H1 (cell line): ENCODE data around the gene EEF1AKMT2. TPM values are rescaled to one million over a fixed set of nuclear protein-coding genes. Genes with fewer than 3 reads are reported as not detected.
A peak's percentile ranks its signal among the peaks of the same experiment; 100 is the strongest.

Experiments
- CTCF ChIA-PET: fragments of 300-600 bp; sonication (Branson Sonifier 250); formaldehyde crosslinking; loops from one replicate; lab custom pipeline; 2021; ENCODE audit not compliant: partially characterized antibody; lab: Charles Lee
- POLR2A ChIA-PET: fragments of 300-600 bp; sonication (Branson Sonifier 250); formaldehyde crosslinking; loops from one replicate; lab custom pipeline; 2021; ENCODE audit warnings: inconsistent platforms; ENCODE audit not compliant: partially characterized antibody; lab: Charles Lee
- DNase-seq, 2 experiments: peaks; one replicate each; pipeline versions ENCODE4 v3.0.0 to v3.0.0-alpha.2; 2010 to 2022; ENCODE audit warnings: low spot score in 2 of 2, low read depth in 1 of 2, mixed read lengths in 1 of 2
- FAIRE-seq: peaks from 2 replicates; lab custom pipeline; 2011; peaks lifted over from hg19 to GRCh38; lab: Jason Lieb, UNC
- H2AFZ ChIP-seq: 2 replicates; pipeline ENCODE4 v1.8.1; 2012; ENCODE audit warnings: low read length, inconsistent platforms
- H2AK5ac ChIP-seq: 2 replicates; pipeline ENCODE4 v1.6.1; 2013; ENCODE audit warnings: low read depth, low read length
- H2BK120ac ChIP-seq: replicated peaks from 2 replicates; pipeline ENCODE3; 2013; ENCODE audit warnings: low read depth, low read length, inconsistent platforms
- H2BK12ac ChIP-seq: 2 replicates; pipeline ENCODE4 v1.6.1; 2013; ENCODE audit warnings: low read depth, low read length
- H2BK15ac ChIP-seq: 2 replicates; pipeline ENCODE4 v1.6.1; 2013; ENCODE audit warnings: low read length
- H2BK20ac ChIP-seq: 2 replicates; pipeline ENCODE4 v1.6.1; 2013; ENCODE audit warnings: low read length
- H2BK5ac ChIP-seq: 2 replicates; pipeline ENCODE4 v1.6.1; 2013; ENCODE audit warnings: low read depth, low read length
- H3K14ac ChIP-seq: 2 replicates; pipeline ENCODE4 v1.6.1; 2013; ENCODE audit warnings: inconsistent platforms; ENCODE audit not compliant: insufficient read length
- H3K18ac ChIP-seq: 2 replicates; pipeline ENCODE4 v1.6.1; 2013; ENCODE audit warnings: low read length; ENCODE audit errors: extremely low read depth
- H3K23ac ChIP-seq: 2 replicates; pipeline ENCODE4 v1.6.1; 2013; ENCODE audit warnings: inconsistent platforms; ENCODE audit not compliant: insufficient read length
- H3K23me2 ChIP-seq: 2 replicates; pipeline ENCODE4 v1.6.1; 2013; ENCODE audit warnings: low read depth, low read length
- H3K27ac ChIP-seq: 2 replicates; pipeline ENCODE4 v1.6.1; 2011; ENCODE audit warnings: low read depth, low read length, inconsistent platforms
- H3K27me3 ChIP-seq, 4 experiments: replicated peaks in 1 of 4; 1 replicate in 1 of 4; 2 replicates in 3 of 4; pipeline versions ENCODE4 v1.6.1 to v1.8.1; 2011 to 2013; ENCODE audit warnings: low read length in 3 of 4, mild to moderate bottlenecking in 3 of 4, inconsistent platforms in 2 of 4, mixed read lengths in 2 of 4, moderate library complexity in 1 of 4; ENCODE audit not compliant: control insufficient read depth in 3 of 4, insufficient read depth in 3 of 4; ENCODE audit errors: extremely low read depth in 1 of 4
- H3K36me3 ChIP-seq, 4 experiments: 2 replicates each; pipeline versions ENCODE4 v1.6.1 to v1.8.1; 2011 to 2013; ENCODE audit warnings: mild to moderate bottlenecking in 4 of 4, low read length in 3 of 4, moderate library complexity in 2 of 4, control low read depth in 1 of 4, inconsistent platforms in 1 of 4; ENCODE audit not compliant: insufficient read depth in 4 of 4, control insufficient read depth in 2 of 4
- H3K4ac ChIP-seq: replicated peaks from 2 replicates; pipeline ENCODE3; 2013; ENCODE audit warnings: low read length, low read depth, mixed read lengths, inconsistent platforms; ENCODE audit not compliant: insufficient read length
- H3K4me1 ChIP-seq, 4 experiments: replicated peaks in 1 of 4; 1 replicate in 1 of 4; 2 replicates in 3 of 4; pipeline versions ENCODE4 v1.6.1 to v1.8.1; 2011 to 2013; ENCODE audit warnings: low read length in 3 of 4, inconsistent platforms in 2 of 4, mixed read lengths in 1 of 4; ENCODE audit not compliant: insufficient read depth in 4 of 4, control insufficient read depth in 3 of 4
- H3K4me2 ChIP-seq, 2 experiments: 2 replicates each; pipeline versions ENCODE4 v1.6.1 to v1.8.1; 2011 to 2013; ENCODE audit warnings: low read depth in 2 of 2, low read length in 2 of 2, control low read depth in 1 of 2, inconsistent platforms in 1 of 2, mild to moderate bottlenecking in 1 of 2; ENCODE audit not compliant: insufficient read depth in 1 of 2
- H3K4me3 ChIP-seq, 4 experiments: fragments of 200-600, 300-600 bp in 1 of 4; sonication (generic), shearing (Covaris generic), sonication (Bioruptor Twin) in 1 of 4; 2 replicates each; pipeline versions ENCODE4 v1.5.1 to v1.8.1; 2011 to 2016; ENCODE audit warnings: low read length in 4 of 4, low read depth in 3 of 4, control low read depth in 2 of 4, inconsistent platforms in 2 of 4, mild to moderate bottlenecking in 2 of 4, mixed read lengths in 1 of 4, moderate library complexity in 1 of 4; ENCODE audit not compliant: insufficient read depth in 2 of 4; ENCODE audit errors: extremely low read depth in 1 of 4
- H3K56ac ChIP-seq: replicated peaks from 2 replicates; pipeline ENCODE3; 2013; ENCODE audit warnings: low read depth, mild to moderate bottlenecking, mixed read lengths, low read length, inconsistent platforms; ENCODE audit not compliant: insufficient read length
- H3K79me1 ChIP-seq: 2 replicates; pipeline ENCODE4 v1.6.1; 2013; ENCODE audit warnings: low read depth, low read length, control low read depth
- H3K79me2 ChIP-seq, 2 experiments: 2 replicates each; pipeline versions ENCODE4 v1.6.1 to v1.8.1; 2012 to 2013; ENCODE audit warnings: low read length in 2 of 2, mild to moderate bottlenecking in 2 of 2, inconsistent platforms in 1 of 2; ENCODE audit not compliant: insufficient read depth in 2 of 2, control insufficient read depth in 1 of 2
- H3K9ac ChIP-seq, 4 experiments: replicated peaks in 1 of 4; 1 replicate in 1 of 4; 2 replicates in 3 of 4; pipeline versions ENCODE4 v1.6.1 to v1.8.1; 2011 to 2013; ENCODE audit warnings: low read depth in 3 of 4, low read length in 3 of 4, control low read depth in 2 of 4, mild to moderate bottlenecking in 2 of 4, moderate library complexity in 2 of 4, inconsistent platforms in 1 of 4; ENCODE audit errors: extremely low read depth in 1 of 4
- H3K9me3 ChIP-seq, 2 experiments: 2 replicates each; pipeline versions ENCODE4 v1.6.1 to v1.8.1; 2012 to 2013; ENCODE audit warnings: mild to moderate bottlenecking in 2 of 2, moderate library complexity in 2 of 2, control low read depth in 1 of 2, inconsistent platforms in 1 of 2, low read depth in 1 of 2, low read length in 1 of 2, mixed read lengths in 1 of 2; ENCODE audit not compliant: insufficient read depth in 2 of 2
- H4K20me1 ChIP-seq, 2 experiments: replicated peaks in 1 of 2; 2 replicates each; pipeline versions ENCODE3 to v1.8.1; 2011 to 2013; ENCODE audit warnings: inconsistent platforms in 2 of 2, low read length in 2 of 2, mild to moderate bottlenecking in 1 of 2; ENCODE audit not compliant: insufficient read depth in 2 of 2, control insufficient read depth in 1 of 2
- H4K5ac ChIP-seq: 2 replicates; pipeline ENCODE4 v1.6.1; 2013; ENCODE audit warnings: low read length, low read depth, mixed read lengths, inconsistent platforms; ENCODE audit not compliant: insufficient read length
- H4K8ac ChIP-seq: 2 replicates; pipeline ENCODE4 v1.8.0; 2013; ENCODE audit warnings: mild to moderate bottlenecking, moderate library complexity, low read length, inconsistent platforms; ENCODE audit not compliant: insufficient read depth; ENCODE audit errors: extremely low read depth
- H4K91ac ChIP-seq: replicated peaks from 2 replicates; pipeline ENCODE3; 2013; ENCODE audit warnings: low read length, mixed read lengths, inconsistent platforms; ENCODE audit not compliant: insufficient read length
- BACH1 ChIP-seq: IDR thresholded peaks from 2 replicates; pipeline ENCODE4 v1.6.1; 2012; ENCODE audit warnings: low read length, improper control_type of control experiment
- CHD1 ChIP-seq: IDR thresholded peaks from 2 replicates; pipeline ENCODE4 v1.6.1; 2012; ENCODE audit warnings: low read depth, low read length, improper control_type of control experiment
- CREB1 ChIP-seq: IDR thresholded peaks from 2 replicates; pipeline ENCODE4 v1.6.1; 2012; ENCODE audit warnings: inconsistent platforms
- CTCF ChIP-seq, 3 experiments: IDR thresholded peaks; 1 replicate in 2 of 3; 2 replicates in 1 of 3; pipeline versions ENCODE4 v1.5.1 to v1.6.1; 2011; ENCODE audit warnings: low read length in 3 of 3, mild to moderate bottlenecking in 3 of 3, inconsistent platforms in 2 of 3, low read depth in 1 of 3, moderate library complexity in 1 of 3; ENCODE audit not compliant: insufficient read depth in 1 of 3; ENCODE audit errors: control extremely low read depth in 1 of 3
- EZH2 ChIP-seq: fragments of 200-600 bp; sonication (generic); IDR thresholded peaks from 2 replicates; pipeline ENCODE4 v1.7.1; 2012; ENCODE audit warnings: low read depth, mild to moderate bottlenecking, moderate library complexity, low read length, inconsistent platforms; ENCODE audit not compliant: severe bottlenecking
- POLR2A ChIP-seq, 2 experiments: IDR thresholded peaks; 1 replicate in 1 of 2; 2 replicates in 1 of 2; pipeline ENCODE4 v1.6.1; 2011; ENCODE audit warnings: low read depth in 2 of 2, low read length in 2 of 2, mild to moderate bottlenecking in 2 of 2; ENCODE audit errors: control extremely low read depth in 1 of 2
- RNF2 ChIP-seq: fragments of 200-900, 300-1000 bp; sonication (generic); IDR thresholded peaks from 2 replicates; pipeline ENCODE4 v1.7.1; 2016; ENCODE audit warnings: borderline replicate concordance, low read depth, mild to moderate bottlenecking, antibody characterized with exemption, low read length; ENCODE audit not compliant: poor library complexity, severe bottlenecking; ENCODE audit errors: missing control alignments
- SAP30 ChIP-seq: fragments of 300-600 bp; sonication (generic); IDR thresholded peaks from 2 replicates; pipeline ENCODE4 v1.7.1; 2012; ENCODE audit warnings: low read length, moderate library complexity, mild to moderate bottlenecking, inconsistent platforms; ENCODE audit not compliant: insufficient read depth, insufficient replicate concordance
- WGBS, 2 experiments: shearing (Covaris generic) in 1 of 2; methylation state at CpG; one replicate each; pipeline versions ENCODE4 v1.1.6 to v1.1.7; 2013 to 2015; ENCODE audit warnings: low lambda C conversion rate in 2 of 2, mixed read lengths in 2 of 2, inconsistent platforms in 1 of 2, low coverage in 1 of 2, missing lambda C conversion rate in 1 of 2; ENCODE audit not compliant: insufficient replicate concordance in 2 of 2, insufficient coverage in 1 of 2, insufficient read length in 1 of 2; ENCODE audit errors: extremely low coverage in 1 of 2, missing lambda C conversion rate in 1 of 2; 5-methylcytosine and 5-hydroxymethylcytosine counted together
- polyA plus RNA-seq, 7 experiments: library from polyadenylated mRNA; depleted of rRNA in 3 of 7; stranded (reverse) in 5 of 7; unstranded in 2 of 7; fragments of >200 nt in 5 of 7; fragments of 200-250 nt in 2 of 7; gene quantifications; 1 replicate in 5 of 7; 2 replicates in 1 of 7; 4 replicates in 1 of 7; pipeline versions ENCODE4 v1.2.1 to v1.2.3, GENCODE V29; 2011 to 2013; ENCODE audit warnings: missing spikeins in 2 of 7, mixed read lengths in 2 of 7
- total RNA-seq: library from RNA; stranded (reverse); fragmentation: NEBNext Ultra II Directional; extraction: Animal tissue kit (Norgen Biotek cat#: 25700); gene quantifications from 2 replicates; pipeline ENCODE4 v1.2.1, GENCODE V29; 2021

The EEF1AKMT2 gene
- total and polyA plus RNA-seq, 2 of the 8 experiments (the other 6 are each of a cell fraction or from before 2014, with no cell fraction given): 9.8 to 26.8 TPM

- H3K23me2 ChIP-seq: no peaks in the 10 kb centered on the region
- H3K14ac ChIP-seq: no peak overlapping the region
- ChIA-PET POLR2A (interaction anchor here (0.6 to 1.1 kb wide), 4 partner anchors 23 to 269 kb away, joined by 3 to 5 read pairs (median 3); no protein-coding TSS in a partner anchor), CTCF (interaction anchor here (0.6 to 4.5 kb wide), 39 partner anchors 9 to 652 kb away, joined by 3 to 31 read pairs (median 4); no protein-coding TSS in a partner anchor)
- no peaks in the 10 kb centered on the region for H3K79me2 ChIP-seq
- H3K56ac ChIP-seq: no peak overlapping the region
- H3K4me2 ChIP-seq: no peak overlapping the region
- H3K27ac ChIP-seq: no peak overlapping the region
- H3K9me3 ChIP-seq: no peaks in the 10 kb centered on the region
- no peak overlapping the region for H2BK20ac ChIP-seq
- FAIRE-seq (no peak), DNase-seq (no peak)
- no peak overlapping the region for H3K9ac ChIP-seq
- no peak overlapping the region for H2AFZ ChIP-seq
- H3K18ac ChIP-seq: no peak overlapping the region
- H2BK15ac ChIP-seq: no peak overlapping the region
- H2BK120ac ChIP-seq: no peak overlapping the region
- WGBS, 2 experiments: 90% methylated on average over 12 of the region's 12 CpGs; no CpG with 5 or more reads in 1 of the 2 experiments
- H3K4me1 ChIP-seq: peaks cover 0 to 1% (median 0%) of the 10 kb centered on the region in 4 experiments; a peak in 1 of 7 replicates
- no peaks in the 10 kb centered on the region for H3K27me3 ChIP-seq
- H4K20me1 ChIP-seq: peaks cover 2 to 12% of the 10 kb centered on the region in 2 experiments
- no peak overlapping the region for H3K23ac ChIP-seq
- no peak overlapping the region for H3K4me3 ChIP-seq
- no peaks in the 10 kb centered on the region for H3K36me3 ChIP-seq
- no peak overlapping the region for H4K8ac ChIP-seq
- peak overlapping the region; percentile 54; the same call in 1 of the 2 replicates for H2AK5ac ChIP-seq
- no peak overlapping the region for H3K4ac ChIP-seq
- no peak overlapping the region for H2BK12ac ChIP-seq
- H2BK5ac ChIP-seq: no peak overlapping the region
- no peak overlapping the region for H4K5ac ChIP-seq
- H4K91ac ChIP-seq: no peak overlapping the region
- peaks cover 6% of the 10 kb centered on the region for H3K79me1 ChIP-seq
- TF ChIP-seq POLR2A (IDR thresholded peaks at IDR 0.05; ENCODE audit: control extremely low read depth in 1 of 2, low read depth in 2 of 2, low read length in 2 of 2) (no peak), EZH2 (no peak), CHD1 (no peak), SAP30 (no peak), CREB1 (no peak), RNF2 (no peak), CTCF (IDR thresholded peaks at IDR 0.05; ENCODE audit: control extremely low read depth in 1 of 3, insufficient read depth in 1 of 3, low read depth in 1 of 3, low read length in 3 of 3) (no peak), BACH1 (no peak)
Measured at GRCh38 chr10:124717911-124718741, 73.6 kb downstream of the EEF1AKMT2 start.
